NT2/D1 (cell line): ENCODE data around the gene INS.

ENCODE experiments used
- SUZ12 ChIP-seq: IDR thresholded peaks from 2 replicates; pipeline ENCODE4 v1.6.1; 2011; ENCODE audit not compliant: insufficient read length, insufficient read depth; ENCODE audit errors: extremely low read depth
- YY1 ChIP-seq: IDR thresholded peaks from 2 replicates; pipeline ENCODE4 v1.6.1; 2011; ENCODE audit not compliant: insufficient read length, insufficient read depth
- ZNF274 ChIP-seq: IDR thresholded peaks from 2 replicates; pipeline ENCODE4 v1.6.1; 2011; ENCODE audit warnings: mild to moderate bottlenecking, low read depth, low read length

GRCh38 chr11:2182692-2183474 lies 21.9 kb upstream of the INS start:
- no peak for TF ChIP-seq SUZ12
- no peak for TF ChIP-seq YY1
- TF ChIP-seq ZNF274: no peak
